GM15510 (cell line): ENCODE results near the gene ANKRD27.

Source experiments
- POLR2A ChIP-seq: IDR thresholded peaks from 3 replicates; pipeline ENCODE4 v1.6.1; 2011; ENCODE audit warnings: borderline replicate concordance; ENCODE audit not compliant: insufficient read length; ENCODE audit errors: extremely low read depth

ANKRD27 gene

DNA sequence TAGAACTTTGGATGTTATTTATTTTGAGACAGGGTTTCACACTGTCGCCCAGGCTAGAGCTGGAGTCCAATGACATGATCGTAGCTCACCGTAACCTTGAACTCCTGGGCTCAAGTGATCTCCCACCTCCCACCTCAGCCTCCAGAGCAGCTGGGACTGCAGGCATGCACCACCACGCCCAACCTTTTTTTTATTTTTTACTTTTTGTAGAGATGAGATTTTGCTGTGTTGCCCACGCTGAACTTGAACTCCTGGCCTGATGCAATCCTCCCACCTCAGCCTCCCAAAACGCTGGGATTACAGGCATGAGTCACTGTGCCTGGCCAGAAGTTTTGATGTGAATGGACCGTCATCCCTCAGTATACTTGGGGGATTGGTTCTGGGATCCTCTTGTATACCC, 13.7 kb downstream of the ANKRD27 start:
- no peak for TF ChIP-seq POLR2A

DNA sequence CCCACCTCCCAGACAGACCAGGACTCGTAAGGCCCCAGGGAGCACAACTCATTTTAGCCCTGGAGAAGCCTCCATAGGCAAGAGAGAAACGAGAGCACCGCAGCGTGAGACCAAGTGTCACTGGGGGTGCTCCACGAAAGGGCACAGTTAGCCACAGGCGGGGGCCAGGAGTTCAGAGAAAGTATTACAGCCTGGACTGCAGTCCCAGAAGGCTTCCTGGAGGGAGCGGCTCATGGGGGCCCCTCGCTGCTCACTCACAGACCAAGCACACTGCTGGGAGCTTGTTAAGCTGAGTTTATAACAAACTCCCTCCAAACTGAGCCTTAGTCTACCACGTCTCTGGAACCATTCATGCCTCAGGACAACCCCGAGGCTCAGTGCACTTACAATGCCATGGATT, 16.5 kb downstream of the ANKRD27 start:
- TF ChIP-seq POLR2A = no peak

DNA sequence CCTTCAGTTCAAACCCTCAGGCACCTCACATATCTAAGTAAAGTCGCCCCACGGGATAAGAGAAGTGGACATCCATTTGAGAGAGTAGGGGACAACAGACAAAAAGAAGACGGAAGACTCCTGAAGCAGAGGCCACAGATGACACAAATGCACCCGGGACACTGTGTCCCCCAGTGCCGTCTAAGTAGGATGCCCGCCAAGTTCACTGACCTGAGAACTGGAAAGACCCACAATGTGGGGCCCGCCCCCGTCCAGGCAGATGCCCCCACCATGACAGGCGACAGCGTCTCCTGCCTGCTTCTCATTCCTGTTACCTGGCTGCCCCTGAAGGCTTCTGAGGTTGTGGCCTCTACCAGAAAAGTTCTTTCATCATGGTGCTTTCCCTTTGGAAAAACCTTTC, 16.9 kb downstream of the ANKRD27 start:
- no peak for TF ChIP-seq POLR2A

DNA sequence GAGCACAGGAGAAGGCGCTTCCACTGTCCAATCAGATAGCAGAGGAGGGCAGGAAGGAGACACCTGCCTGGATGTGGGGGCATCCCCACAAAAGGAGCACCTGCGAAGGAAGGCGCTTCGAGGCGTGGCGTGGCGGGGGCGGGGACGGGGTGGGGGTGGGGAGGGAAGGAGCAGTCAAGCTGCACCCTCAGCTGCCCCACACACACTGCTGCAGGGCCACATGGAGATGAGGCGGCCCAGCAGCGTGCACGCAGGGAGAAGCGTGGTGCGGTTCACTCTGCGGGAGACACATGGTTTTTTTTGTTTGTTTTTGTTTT, 21.4 kb downstream of the ANKRD27 start:
- no peak for TF ChIP-seq POLR2A

DNA sequence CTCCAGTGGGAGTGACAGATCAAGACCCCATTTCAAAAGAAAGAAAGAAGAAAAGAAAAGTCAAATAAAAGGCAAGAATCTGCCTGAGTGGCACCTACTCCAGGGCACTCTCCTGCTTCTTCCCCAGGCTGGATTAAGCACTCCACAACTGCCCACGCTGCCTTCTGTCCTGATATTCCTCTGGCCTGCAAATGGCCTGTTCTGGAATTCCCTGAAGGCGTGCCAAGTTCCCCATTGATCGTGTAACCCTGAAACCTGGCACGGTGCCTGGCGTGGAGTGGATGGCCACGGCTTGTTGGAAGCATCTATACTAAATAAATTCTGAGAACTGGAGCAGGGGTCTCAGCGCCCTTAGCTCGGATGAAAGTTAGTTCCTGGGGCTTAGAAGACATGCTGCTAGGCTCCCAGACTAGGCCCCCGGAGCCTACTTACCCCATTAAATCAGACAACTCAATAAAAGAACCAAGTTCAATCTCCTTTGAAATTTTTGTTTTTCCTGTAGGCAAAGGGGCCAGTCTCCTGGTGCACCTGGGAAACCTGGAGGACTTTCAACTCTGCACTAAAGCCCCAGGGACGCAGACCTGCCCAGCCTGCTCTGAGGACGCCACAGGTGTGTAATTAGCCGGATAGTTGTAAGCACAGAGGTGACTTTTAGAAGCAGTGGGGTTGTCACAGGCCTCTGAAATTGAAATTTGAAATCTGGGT, 21.9 kb downstream of the ANKRD27 start:
- TF ChIP-seq POLR2A = no peak

DNA sequence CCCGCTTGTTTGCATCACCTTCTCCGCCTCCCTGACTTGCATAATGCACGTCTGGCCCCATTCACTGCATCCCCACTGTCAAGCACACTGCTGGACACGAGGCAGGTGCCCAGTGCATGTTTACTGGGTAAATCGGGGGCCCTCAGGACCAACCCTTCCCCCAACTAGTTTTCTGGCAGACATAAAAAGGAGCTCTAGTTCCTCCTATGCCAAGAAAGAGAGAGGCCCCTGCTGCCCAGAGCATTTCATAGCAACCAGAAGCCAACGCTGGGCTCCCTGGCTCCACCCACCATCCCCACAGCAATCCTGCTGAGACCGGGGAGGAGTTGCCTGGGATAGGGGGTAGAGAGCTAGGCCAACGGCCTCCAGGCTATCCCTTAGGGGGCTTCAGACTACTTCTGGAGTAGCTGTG, 23.2 kb downstream of the ANKRD27 start:
- TF ChIP-seq POLR2A = no peak

DNA sequence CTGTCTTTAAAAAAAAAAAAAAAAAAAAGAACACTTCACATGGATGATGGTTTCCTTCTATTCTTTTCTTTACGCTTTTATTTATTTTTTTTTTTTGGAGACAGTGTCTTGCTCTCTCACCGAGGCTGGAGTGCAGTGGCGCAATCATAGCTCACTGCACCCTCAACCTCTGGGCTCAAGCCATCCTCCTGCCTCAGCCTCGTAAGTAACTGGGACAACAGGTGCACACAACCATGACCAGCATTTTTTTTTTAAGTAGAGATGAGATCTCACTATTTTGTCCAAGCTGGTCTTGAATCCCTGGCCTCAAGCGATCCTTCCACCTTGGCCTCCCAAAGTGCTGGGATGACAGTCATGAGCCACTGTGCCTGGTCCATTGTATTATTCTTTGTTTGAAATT, 24.3 kb downstream of the ANKRD27 start:
- no peak for TF ChIP-seq POLR2A

- no peak for TF ChIP-seq POLR2A
Observed at GRCh38 chr19:32649751-32650150, 25.2 kb downstream of the ANKRD27 start.

DNA sequence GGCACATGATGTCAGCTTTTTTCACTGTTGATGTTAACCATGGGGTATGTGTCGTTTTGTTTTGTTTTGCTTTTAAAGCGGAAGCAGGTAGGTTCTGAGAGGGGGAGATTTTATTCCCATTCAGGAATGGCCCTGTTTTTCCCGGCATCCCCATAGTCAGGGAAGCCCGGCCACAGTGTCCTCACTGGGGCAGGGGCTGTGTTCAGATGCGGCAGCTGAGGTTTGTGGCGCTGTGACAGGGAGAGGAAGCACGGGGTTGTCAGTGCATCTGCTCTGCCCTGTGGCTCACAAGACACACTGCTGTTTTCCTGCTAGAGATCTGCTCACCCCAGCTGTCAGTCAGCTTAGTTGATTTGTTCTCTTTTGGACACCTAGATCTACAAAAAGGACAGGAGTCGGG, 27.6 kb downstream of the ANKRD27 start:
- TF ChIP-seq POLR2A = no peak

DNA sequence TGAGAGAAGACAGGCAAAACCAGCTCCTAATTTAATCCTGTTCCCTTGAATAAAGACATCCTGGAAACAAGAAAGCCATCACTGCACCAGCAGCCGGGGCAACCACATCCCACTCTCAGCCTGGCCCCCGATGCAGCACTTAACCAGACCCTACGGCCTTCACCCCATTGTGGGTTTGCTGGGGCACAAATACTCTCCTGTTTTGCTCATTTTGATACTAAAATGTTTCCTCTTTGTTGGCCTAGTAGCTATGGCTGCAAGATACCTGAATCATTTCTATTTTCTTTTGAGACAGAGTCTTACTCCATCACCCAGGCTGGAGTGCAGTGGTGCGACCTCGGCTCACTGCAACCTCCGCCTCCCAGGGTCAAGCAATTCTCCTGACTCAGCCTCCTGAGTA, 28.4 kb downstream of the ANKRD27 start:
- TF ChIP-seq POLR2A = no peak

- no peak for TF ChIP-seq POLR2A
Observed at GRCh38 chr19:32642771-32643170, 32.2 kb downstream of the ANKRD27 start.

DNA sequence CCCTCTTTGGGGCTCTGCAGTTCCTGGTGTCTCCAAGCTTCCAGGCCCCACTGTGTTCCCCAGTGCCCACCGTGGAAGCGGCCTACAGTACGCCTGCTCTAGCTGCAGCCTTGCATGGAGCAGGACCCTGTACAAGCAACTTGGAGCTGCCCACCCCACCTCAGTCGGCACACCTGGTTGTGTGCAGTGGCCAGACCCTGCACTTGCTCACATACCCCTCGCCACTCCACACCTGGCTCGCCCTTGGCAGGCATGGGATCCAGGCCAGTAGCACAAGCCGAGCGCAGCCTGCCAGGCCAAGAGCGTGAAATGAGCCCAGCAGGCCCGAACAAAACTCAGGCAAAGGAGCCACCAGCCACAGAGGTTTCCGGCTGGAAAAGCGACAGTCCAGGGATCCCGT, 36.4 kb downstream of the ANKRD27 start:
- TF ChIP-seq POLR2A = no peak

DNA sequence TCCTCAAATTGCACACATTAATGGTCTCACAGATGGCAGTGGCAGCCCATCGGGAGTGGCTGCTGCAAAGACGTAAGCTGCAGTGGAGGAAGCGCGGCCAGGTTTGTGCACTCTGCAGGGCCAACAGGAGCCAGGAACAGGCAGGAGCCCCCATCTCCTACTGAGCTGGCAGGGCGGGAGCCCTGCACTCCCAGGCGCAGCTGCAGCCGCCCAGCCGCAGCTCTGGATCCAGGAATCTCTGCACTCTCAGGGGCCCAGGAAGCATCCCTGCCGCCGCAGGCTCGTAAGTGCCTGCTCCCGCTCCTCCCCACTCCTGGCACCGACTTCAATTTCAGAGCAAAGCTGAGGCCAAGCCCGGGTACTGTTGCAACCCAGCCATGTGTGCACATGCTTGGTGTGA, 37.5 kb downstream of the ANKRD27 start:
- TF ChIP-seq POLR2A = no peak

GRCh38 chr19:32631381-32631780, 43.6 kb downstream of the ANKRD27 start:
- TF ChIP-seq POLR2A = no peak

DNA sequence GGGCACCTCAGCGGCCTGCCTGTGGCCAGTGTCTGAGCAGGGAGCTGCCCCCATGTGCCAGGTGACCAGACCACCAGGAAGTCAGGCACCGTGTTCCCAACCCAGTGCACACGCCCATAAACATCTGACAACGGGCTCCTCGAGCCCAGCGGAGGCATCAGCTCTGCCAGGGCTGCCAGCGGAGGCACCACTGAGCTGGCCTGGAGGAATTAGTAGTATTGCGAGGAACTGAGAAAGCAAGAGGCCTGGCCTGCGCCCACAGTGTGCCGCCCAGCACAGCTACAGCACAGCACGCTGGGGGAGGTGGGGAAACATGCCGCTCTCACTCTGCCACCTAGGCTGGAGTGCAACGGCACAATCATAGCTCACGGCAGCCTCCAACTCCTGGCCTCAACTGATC, 44.6 kb downstream of the ANKRD27 start:
- TF ChIP-seq POLR2A = no peak

- TF ChIP-seq POLR2A = no peak
Observed at GRCh38 chr19:32627714-32628270, 47.2 kb downstream of the ANKRD27 start.

DNA sequence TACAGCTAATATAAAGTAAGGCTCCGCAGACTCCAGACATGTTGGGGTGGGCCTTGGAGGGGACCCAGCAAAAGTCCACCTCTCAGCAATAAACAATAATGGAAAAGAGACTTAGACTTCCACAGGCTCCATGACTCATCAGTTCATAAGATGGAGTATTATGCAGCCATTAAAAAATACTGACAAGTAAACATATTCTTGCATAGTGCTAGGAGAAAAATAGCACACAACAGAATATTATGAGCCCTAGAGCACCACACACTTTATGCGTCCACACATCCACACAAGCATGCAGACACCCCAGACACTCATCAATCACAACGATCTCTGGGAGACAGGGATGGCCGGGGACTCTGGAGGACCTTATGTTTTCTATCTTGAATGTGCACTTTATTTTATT, 48.0 kb downstream of the ANKRD27 start:
- no peak for TF ChIP-seq POLR2A

DNA sequence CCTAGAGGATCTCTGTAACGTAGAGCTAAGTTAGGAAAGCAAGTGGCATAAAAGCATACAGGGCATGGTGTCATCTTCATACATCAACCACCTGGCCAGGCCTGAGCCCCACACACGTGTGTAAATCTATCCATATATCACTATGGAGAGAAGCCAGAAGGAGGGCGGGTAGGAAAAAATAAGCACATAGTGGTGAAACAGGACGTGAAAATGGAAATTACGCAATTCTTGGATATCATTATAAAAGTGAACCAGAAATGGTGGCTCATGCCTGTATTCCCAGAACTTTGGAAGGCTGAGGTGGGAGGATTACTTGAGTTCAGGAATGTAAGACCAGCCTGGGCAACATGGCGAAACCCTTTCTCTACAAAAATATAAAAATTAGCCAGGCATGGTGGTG, 50.6 kb downstream of the ANKRD27 start:
- TF ChIP-seq POLR2A = no peak

- no peak for TF ChIP-seq POLR2A
Observed at GRCh38 chr19:32622002-32622401, 53.0 kb downstream of the ANKRD27 start.
